SKM-1 (cell line): ENCODE measurements around the gene SLC7A11.
"Not testable (repeated sequence)": the region's sequence is repeated elsewhere in the genome, so short reads cannot be mapped to it uniquely, and the experiment has no call there.

Source experiments
- DNase-seq: peaks from one replicate; lab custom pipeline; 2025; ENCODE audit not compliant: unreplicated experiment; lab: John Stamatoyannopoulos, UW

Gene SLC7A11

GRCh38 chr4:138210576-138210975 lies 31.6 kb downstream of the SLC7A11 start:
- not testable (repeated sequence) for DNase-seq

GRCh38 chr4:138209094-138209493 lies 33.1 kb downstream of the SLC7A11 start:
- DNase-seq, result no peak

DNA sequence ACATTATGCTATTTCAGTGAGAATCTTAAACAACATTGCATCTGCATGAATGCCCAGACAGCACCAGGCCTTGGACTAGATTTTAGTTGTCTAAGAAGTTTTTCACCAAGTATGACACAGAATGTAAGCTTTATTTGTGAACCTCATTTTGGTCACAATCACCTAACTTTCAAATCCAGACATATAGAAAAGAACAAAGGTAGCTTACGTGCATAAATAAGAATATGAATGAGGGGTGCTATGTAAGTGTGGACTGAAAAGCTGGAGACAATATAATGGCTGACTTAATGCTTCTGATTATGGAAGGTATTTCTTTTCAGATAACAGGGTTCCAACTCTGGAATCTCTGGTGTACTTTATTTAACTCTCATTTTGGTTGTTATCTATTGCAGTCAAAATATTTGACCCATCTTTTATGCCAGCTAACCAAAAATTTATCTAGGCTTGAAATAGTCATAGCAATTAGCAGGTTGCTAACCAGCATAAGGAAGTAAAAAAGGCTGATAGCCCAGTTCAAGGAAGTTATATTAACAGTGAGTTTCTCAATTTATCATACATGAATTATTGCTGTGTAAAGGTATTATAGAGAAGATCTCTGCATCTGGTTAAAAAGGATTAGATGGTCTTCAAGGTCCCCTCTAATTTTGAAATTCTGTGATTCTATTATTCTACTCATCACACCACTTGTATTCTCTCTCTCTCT lies 36.5 kb downstream of the SLC7A11 start:
- no peak for DNase-seq

DNA sequence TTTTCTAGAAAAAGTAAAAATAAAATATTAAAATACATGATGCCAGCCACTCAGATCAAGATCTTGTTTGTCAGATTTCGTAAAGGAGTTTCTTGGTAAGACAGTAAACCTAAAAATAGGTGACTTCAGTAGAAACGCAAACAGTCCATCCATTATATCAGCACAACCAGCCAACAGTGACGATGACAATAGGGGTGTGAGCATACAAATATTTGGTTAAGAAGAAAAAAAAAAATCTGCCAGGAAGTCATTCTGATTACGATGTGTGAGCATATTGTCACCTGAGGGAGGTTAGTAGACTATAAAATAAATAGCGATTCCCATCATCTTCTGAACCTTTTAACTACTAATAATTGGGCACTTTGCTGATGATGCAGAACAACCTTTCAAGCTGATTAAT lies 37.6 kb downstream of the SLC7A11 start:
- no peak for DNase-seq

DNA sequence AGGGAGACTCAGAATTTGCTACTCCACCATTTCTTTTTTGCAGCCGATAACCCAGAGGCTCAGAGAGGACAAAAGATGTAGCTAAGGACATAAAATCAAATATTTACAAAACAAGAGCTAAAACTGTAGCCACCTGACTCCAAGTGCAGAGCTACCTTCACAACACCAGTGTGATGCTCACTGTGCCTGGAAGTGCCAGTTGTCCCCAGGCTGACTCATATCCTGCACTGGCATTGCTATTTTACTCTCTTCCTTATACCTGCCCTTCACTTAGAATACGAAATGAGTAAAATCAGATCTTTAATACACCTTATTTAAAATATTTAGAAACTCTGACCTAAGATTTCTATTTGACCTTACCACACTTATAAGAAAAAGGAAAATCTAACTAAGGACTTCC lies 39.5 kb downstream of the SLC7A11 start:
- DNase-seq, result no peak

DNA sequence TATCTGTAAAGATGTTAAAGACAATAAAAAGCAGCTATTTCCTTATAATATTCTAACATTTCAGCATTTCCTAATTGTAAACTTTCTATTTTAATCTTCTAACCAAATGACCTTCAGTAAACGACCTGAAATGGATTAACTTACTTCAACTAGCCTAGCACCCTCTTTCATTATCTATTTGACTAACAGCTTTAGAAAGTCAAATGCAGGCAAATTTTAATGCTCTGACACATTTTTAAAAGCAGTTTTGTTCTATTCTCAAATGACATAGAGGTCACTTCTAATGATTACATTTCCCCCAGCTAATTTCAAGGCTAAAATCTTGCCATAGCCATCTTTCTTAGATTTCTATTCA lies 41.9 kb downstream of the SLC7A11 start:
- DNase-seq, result no peak

GRCh38 chr4:138199568-138200235 lies 42.4 kb downstream of the SLC7A11 start:
- no peak for DNase-seq

GRCh38 chr4:138196153-138196552 lies 46.0 kb downstream of the SLC7A11 start:
- no peak for DNase-seq

- DNase-seq, result no peak
These were observed 48.2 kb downstream of the SLC7A11 start for GRCh38 chr4:138193963-138194362.

GRCh38 chr4:138192113-138192512 lies 50.0 kb downstream of the SLC7A11 start:
- no peak for DNase-seq

DNA sequence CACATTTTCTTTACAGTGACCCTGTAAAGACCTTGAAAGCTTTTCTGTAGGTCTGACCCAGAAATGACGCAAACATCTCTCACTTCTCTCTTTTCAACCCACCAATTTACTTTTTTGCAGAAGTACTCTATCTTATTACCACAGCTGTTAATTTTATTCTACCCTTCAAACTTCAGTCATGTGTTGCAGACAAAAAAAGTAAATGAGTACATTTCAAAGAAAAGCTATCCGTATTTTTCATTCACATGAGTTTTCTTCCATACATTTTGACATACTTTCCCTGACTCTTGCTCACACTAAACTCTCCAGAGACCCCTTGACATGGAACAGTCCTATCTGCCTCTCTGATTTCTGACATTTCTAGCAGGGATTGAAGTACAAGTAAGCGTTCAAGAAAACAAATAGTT lies 51.7 kb downstream of the SLC7A11 start:
- DNase-seq, result peak; percentile 93

DNA sequence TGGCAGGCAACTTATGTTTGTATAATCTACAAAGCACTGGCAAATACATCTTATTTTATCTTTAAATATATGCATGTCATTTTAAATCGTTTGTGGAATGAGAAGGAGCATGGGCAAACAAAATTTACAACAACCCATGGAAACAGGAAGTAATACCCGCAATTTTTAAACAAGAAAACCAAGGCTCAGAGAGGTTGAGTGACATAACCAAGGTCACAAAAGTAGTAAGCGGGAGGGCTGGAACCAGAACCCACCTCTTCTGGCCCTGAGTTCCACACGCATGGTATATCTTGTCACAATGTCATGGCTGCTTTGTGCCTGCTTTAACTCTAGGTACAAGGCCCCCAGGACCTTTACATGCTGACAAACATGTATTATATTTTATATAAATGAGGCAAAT lies 52.9 kb downstream of the SLC7A11 start:
- DNase-seq, result no peak

GRCh38 chr4:138188406-138189084 lies 53.6 kb downstream of the SLC7A11 start:
- DNase-seq, result peak; percentile 7

- no peak for DNase-seq
These were observed 56.1 kb downstream of the SLC7A11 start for GRCh38 chr4:138185859-138186645.

DNA sequence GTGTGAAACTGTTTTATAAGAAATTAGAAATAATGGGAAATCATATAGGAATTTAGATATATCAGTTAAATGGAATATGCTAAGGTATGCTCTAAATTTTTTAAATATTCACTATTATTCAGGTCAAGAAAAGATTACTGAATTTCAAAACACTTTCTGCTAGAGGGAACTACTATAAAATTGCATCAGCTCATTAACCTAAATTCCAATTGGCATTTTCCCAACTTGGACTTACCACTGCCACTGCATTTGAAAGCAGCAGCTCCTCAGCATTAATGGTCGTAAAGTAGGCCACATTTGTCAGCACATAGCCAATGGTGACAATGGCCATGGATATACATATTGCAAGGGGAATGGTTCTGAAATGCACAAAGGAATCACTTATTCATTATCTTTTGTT lies 57.3 kb downstream of the SLC7A11 start:
- DNase-seq, result no peak

DNA sequence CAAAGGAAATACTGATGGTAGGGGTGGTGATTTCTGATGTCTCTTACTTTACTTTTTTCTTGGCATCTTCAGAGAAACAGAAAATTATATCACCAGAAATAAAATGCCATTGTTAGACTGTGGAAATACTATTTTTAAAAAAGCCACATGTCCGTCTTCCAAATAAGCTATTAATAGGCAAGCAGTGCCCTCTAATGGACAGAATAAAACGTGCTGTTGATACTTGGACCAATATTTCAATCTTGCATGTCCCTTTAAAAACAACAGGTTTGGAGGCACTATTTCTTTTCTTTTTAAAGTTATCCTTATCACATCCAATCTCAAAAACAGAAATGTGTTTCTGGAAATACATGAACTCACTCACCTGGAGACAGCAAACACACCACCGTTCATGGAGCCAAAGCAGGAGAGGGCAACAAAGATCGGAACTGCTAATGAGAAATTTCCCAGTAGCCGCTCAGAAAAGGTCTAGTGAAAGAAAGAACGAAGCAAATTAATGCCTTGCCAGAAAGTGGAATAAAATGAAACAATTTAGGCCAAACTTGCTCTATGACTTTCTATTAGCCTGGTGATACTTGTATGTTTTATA lies 59.2 kb downstream of the SLC7A11 start:
- peak; percentile 11 for DNase-seq

GRCh38 chr4:138181287-138181686 lies 60.9 kb downstream of the SLC7A11 start:
- no peak for DNase-seq

- no peak for DNase-seq
These were observed 63.6 kb downstream of the SLC7A11 start for GRCh38 chr4:138178566-138178965.

- DNase-seq, result no peak
These were observed 64.7 kb downstream of the SLC7A11 start for GRCh38 chr4:138177278-138177968.

DNA sequence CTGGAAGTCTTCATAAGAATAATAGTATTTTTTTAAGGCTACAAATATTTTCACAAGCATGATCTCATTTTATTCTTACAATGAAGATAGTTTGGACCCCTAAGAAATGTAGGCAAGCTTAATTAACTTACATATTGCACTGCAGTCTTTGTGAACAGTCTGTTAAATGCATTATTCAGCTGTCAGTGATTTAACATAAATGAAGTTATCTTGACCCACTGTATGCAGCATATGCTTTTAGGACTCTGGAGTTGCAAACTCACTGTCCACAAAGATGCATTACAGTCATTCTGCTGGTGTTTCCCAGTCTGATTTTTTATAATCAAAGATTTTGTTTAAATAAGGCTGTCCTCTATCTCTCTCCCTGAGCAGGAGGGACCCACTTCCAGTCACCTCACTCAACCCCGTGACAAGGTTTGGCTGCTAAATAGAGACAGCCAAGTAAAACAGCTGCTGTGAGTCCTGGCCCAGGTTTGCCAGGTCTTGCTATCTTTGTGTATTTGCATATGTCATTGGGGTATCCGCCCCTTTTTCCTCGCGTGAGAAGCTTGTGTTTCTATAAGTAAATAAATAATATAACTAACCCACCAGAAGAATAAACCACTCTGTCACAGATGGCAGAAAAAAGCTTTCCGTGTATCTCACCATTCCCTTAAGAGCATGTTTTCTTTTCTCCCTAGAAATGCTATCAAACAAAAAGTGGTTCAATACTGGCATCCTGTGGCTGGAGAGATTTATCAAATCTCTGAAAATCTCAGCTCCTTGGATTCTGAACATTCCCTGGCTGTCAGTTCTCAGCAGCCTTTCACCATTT lies 67.0 kb downstream of the SLC7A11 start:
- DNase-seq, result no peak
